Measurements from ENCODE around the gene SLC4A1. TPM values are rescaled to one million over a fixed set of nuclear protein-coding genes. Genes with fewer than 3 reads are reported as not detected.

Gene SLC4A1
- total and polyA plus RNA-seq, 2 of the 13 experiments (the other 11 are each of a cell fraction or from before 2014, with no cell fraction given) = not detected

DNA sequence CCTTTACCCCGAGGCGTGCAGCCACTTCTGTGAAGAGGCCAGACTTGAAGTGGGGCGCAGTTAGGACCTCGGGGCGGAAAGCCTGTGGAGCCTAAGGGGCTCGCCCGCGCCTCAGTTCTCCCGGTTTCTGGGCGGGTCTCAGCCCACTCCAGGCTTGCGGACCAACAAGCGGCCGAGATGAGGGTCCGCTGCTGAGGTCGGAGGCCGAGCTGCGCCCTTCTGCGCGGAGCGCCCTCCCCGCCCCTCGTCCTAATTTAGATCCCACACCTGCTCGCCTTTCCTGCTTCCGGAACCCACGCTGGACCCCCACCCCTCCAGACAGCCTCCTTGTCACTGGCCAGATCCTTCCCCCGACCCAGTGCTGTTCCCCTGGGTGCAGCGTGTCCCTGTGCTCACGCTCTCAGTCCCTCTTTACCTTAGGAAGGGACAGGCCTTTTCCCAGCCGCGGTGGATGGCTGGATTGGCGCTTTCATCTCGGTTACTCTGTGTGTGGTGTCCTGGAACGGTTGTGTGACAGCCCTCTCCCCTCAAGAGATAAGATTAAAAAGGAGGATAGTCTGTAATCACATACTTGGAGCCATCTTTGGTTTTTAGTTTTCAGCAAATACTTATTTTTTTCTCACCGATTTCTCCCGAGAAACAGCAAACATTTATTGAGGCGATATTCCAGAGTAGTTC is 67.3 kb downstream of the SLC4A1 start (continued):
- TF ChIP-seq ZNF230 (CRISPR knock-in tag; IDR thresholded peaks at IDR 0.05) (peak; percentile 81; the same call in 1 of the 2 replicates), HDAC2 (CRISPR knock-in tag; IDR thresholded peaks at IDR 0.05) (peak; percentile 56; the same call in 1 of the 2 replicates), RCOR2 (CRISPR knock-in tag; IDR thresholded peaks at IDR 0.05) (no peak), SIN3B (IDR thresholded peaks at IDR 0.05; ENCODE audit: low read length) (no peak), ZNF572 (CRISPR knock-in tag; IDR thresholded peaks at IDR 0.05) (no peak), ZNF605 (CRISPR knock-in tag; IDR thresholded peaks at IDR 0.05) (peak; percentile 68), ZNF431 (CRISPR knock-in tag; IDR thresholded peaks at IDR 0.05; ENCODE audit: borderline replicate concordance, low read depth) (0 out of 2 replicates have a peak, but pooled peaks have one; percentile 60), ZSCAN21 (CRISPR knock-in tag; IDR thresholded peaks at IDR 0.05; ENCODE audit: borderline replicate concordance) (peak; percentile 41; the same call in 1 of the 2 replicates), CCDC6 (CRISPR knock-in tag; IDR thresholded peaks at IDR 0.05) (0 out of 2 replicates have a peak, but pooled peaks have one; percentile 11), PHF20 (CRISPR knock-in tag; IDR thresholded peaks at IDR 0.05) (peak; percentile 72), ASH2L (IDR thresholded peaks at IDR 0.05; ENCODE audit: insufficient read length, low read depth, low read length) (peak; percentile 65), ZNF333 (CRISPR knock-in tag; IDR thresholded peaks at IDR 0.05; ENCODE audit: borderline replicate concordance) (0 out of 2 replicates have a peak, but pooled peaks have one; percentile 37), ZNF18 (CRISPR knock-in tag; IDR thresholded peaks at IDR 0.05; ENCODE audit: insufficient replicate concordance) (peak; percentile 53), KLF12 (CRISPR knock-in tag; IDR thresholded peaks at IDR 0.05; ENCODE audit: borderline replicate concordance) (peak; percentile 23; the same call in 1 of the 2 replicates), YEATS4 (CRISPR knock-in tag; IDR thresholded peaks at IDR 0.05; ENCODE audit: borderline replicate concordance) (peak; percentile 85), ZC3H4 (CRISPR knock-in tag; IDR thresholded peaks at IDR 0.05; ENCODE audit: borderline replicate concordance) (peak; percentile 4; the same call in 1 of the 2 replicates), CBX2 (IDR thresholded peaks at IDR 0.05; ENCODE audit: low read depth, low read length) (no peak), CBX2 (CRISPR knock-in tag; IDR thresholded peaks at IDR 0.05; ENCODE audit: low read depth) (no peak), RBFOX2 (IDR thresholded peaks at IDR 0.05; ENCODE audit: low read depth, low read length) (peak; percentile 81)
- TF ChIP-seq, protein P1, sequence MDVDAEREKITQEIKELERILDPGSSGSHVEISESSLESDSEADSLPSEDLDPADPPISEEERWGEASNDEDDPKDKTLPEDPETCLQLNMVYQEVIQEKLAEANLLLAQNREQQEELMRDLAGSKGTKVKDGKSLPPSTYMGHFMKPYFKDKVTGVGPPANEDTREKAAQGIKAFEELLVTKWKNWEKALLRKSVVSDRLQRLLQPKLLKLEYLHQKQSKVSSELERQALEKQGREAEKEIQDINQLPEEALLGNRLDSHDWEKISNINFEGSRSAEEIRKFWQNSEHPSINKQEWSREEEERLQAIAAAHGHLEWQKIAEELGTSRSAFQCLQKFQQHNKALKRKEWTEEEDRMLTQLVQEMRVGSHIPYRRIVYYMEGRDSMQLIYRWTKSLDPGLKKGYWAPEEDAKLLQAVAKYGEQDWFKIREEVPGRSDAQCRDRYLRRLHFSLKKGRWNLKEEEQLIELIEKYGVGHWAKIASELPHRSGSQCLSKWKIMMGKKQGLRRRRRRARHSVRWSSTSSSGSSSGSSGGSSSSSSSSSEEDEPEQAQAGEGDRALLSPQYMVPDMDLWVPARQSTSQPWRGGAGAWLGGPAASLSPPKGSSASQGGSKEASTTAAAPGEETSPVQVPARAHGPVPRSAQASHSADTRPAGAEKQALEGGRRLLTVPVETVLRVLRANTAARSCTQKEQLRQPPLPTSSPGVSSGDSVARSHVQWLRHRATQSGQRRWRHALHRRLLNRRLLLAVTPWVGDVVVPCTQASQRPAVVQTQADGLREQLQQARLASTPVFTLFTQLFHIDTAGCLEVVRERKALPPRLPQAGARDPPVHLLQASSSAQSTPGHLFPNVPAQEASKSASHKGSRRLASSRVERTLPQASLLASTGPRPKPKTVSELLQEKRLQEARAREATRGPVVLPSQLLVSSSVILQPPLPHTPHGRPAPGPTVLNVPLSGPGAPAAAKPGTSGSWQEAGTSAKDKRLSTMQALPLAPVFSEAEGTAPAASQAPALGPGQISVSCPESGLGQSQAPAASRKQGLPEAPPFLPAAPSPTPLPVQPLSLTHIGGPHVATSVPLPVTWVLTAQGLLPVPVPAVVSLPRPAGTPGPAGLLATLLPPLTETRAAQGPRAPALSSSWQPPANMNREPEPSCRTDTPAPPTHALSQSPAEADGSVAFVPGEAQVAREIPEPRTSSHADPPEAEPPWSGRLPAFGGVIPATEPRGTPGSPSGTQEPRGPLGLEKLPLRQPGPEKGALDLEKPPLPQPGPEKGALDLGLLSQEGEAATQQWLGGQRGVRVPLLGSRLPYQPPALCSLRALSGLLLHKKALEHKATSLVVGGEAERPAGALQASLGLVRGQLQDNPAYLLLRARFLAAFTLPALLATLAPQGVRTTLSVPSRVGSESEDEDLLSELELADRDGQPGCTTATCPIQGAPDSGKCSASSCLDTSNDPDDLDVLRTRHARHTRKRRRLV (CRISPR knock-in tag; IDR thresholded peaks at IDR 0.05) = no peak
- TF ChIP-seq, protein P2, sequence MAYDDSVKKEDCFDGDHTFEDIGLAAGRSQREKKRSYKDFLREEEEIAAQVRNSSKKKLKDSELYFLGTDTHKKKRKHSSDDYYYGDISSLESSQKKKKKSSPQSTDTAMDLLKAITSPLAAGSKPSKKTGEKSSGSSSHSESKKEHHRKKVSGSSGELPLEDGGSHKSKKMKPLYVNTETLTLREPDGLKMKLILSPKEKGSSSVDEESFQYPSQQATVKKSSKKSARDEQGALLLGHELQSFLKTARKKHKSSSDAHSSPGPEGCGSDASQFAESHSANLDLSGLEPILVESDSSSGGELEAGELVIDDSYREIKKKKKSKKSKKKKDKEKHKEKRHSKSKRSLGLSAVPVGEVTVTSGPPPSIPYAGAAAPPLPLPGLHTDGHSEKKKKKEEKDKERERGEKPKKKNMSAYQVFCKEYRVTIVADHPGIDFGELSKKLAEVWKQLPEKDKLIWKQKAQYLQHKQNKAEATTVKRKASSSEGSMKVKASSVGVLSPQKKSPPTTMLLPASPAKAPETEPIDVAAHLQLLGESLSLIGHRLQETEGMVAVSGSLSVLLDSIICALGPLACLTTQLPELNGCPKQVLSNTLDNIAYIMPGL (CRISPR knock-in tag; IDR thresholded peaks at IDR 0.05; ENCODE audit: borderline replicate concordance in 1 of 2, low read depth in 1 of 2) = peak; percentile 80 to 86; a peak in 3 of 4 replicates
